Neural progenitor cell (in vitro differentiated cells): ENCODE measurements around the gene EPHA3.

ENCODE experiments used
- CTCF ChIP-seq: fragments of 200-600 bp; sonication (generic); IDR thresholded peaks from 2 replicates; pipeline ENCODE4 v1.5.1; 2017; ENCODE audit warnings: antibody characterized with exemption, mild to moderate bottlenecking
- EZH2 ChIP-seq: fragments of 200-600 bp; sonication (generic); IDR thresholded peaks from 2 replicates; pipeline ENCODE4 v1.6.1; 2017; ENCODE audit warnings: antibody characterized with exemption, mild to moderate bottlenecking, moderate library complexity
- EZH2phosphoT487 ChIP-seq: fragments of 200-600 bp; sonication (generic); IDR thresholded peaks from 2 replicates; pipeline ENCODE4 v1.6.1; 2017; ENCODE audit warnings: antibody characterized with exemption

GRCh38 chr3:89260721-89261120, 153.3 kb downstream of the EPHA3 start:
- TF ChIP-seq CTCF (no peak), EZH2 (no peak), EZH2phosphoT487 (no peak)
